GM19455 (cell line): ENCODE data around the gene LIPF.
"Not testable (repeated sequence)": the region's sequence is repeated elsewhere in the genome, so short reads cannot be mapped to it uniquely, and the experiment has no call there.

ENCODE experiments used
- ATAC-seq: cut with Tn5 transposase; IDR thresholded peaks from one replicate; pipeline ENCODE4 v1.9.1; 2021; ENCODE audit not compliant: unreplicated experiment

The LIPF gene

GRCh38 chr10:88664142-88664541, at the start of gene LIPF:
TSS of gene LIPF (plus strand) at chr10:88664442. CDS start at chr10:88667298, 2,856 bp downstream.
- no peak for ATAC-seq

GRCh38 chr10:88616250-88616977, 47.8 kb upstream of the LIPF start:
- no peak for ATAC-seq

GRCh38 chr10:88617772-88618300, 46.4 kb upstream of the LIPF start:
- no peak for ATAC-seq

- ATAC-seq: no peak
Observed at GRCh38 chr10:88618496-88618895, 45.7 kb upstream of the LIPF start.

- no peak for ATAC-seq
Observed at GRCh38 chr10:88620441-88620840, 43.8 kb upstream of the LIPF start.

- ATAC-seq: no peak
Observed at GRCh38 chr10:88623835-88624234, 40.4 kb upstream of the LIPF start.

GRCh38 chr10:88624840-88625239, 39.4 kb upstream of the LIPF start:
- no peak for ATAC-seq

- no peak for ATAC-seq
Observed at GRCh38 chr10:88640186-88640585, 24.1 kb upstream of the LIPF start.

- ATAC-seq: no peak
Observed at GRCh38 chr10:88642209-88642608, 22.0 kb upstream of the LIPF start.

- no peak for ATAC-seq
Observed at GRCh38 chr10:88642963-88643362, 21.3 kb upstream of the LIPF start.

- no peak for ATAC-seq
Observed at GRCh38 chr10:88647061-88647615, 17.1 kb upstream of the LIPF start.

GRCh38 chr10:88651101-88651551, 13.1 kb upstream of the LIPF start:
- ATAC-seq: no peak

- ATAC-seq: no peak
Observed at GRCh38 chr10:88652616-88653015, 11.6 kb upstream of the LIPF start.

- no peak for ATAC-seq
Observed at GRCh38 chr10:88657901-88658300, 6.3 kb upstream of the LIPF start.

GRCh38 chr10:88659725-88660597, 4.3 kb upstream of the LIPF start:
- no peak for ATAC-seq

- ATAC-seq: no peak
Observed at GRCh38 chr10:88660598-88660884, 3.7 kb upstream of the LIPF start.

- no peak for ATAC-seq
Observed at GRCh38 chr10:88661018-88661417, 3.2 kb upstream of the LIPF start.

- no peak for ATAC-seq
Observed at GRCh38 chr10:88661577-88661976, 2.7 kb upstream of the LIPF start.

- ATAC-seq: not testable (repeated sequence)
Observed at GRCh38 chr10:88663153-88663552, 1.1 kb upstream of the LIPF start.

GRCh38 chr10:88668465-88668864, 4.2 kb downstream of the LIPF start:
- no peak for ATAC-seq

- ATAC-seq: no peak
Observed at GRCh38 chr10:88670497-88670896, 6.3 kb downstream of the LIPF start.

- ATAC-seq: no peak
Observed at GRCh38 chr10:88672041-88672440, 7.8 kb downstream of the LIPF start.
